Measurements from ENCODE around the gene ZGPAT.

Gene ZGPAT

GRCh38 chr20:63678667-63679465 lies 29.0 kb upstream of the ZGPAT start:
- DNase-seq (ENCODE audit: low read depth in 3 of 3) = no peak

- DNase-seq (ENCODE audit: low read depth in 3 of 3) = no peak
Observed at GRCh38 chr20:63679799-63680305, 28.0 kb upstream of the ZGPAT start.

- DNase-seq (ENCODE audit: low read depth in 3 of 3) = no peak
Observed at GRCh38 chr20:63680427-63680826, 27.4 kb upstream of the ZGPAT start.

- DNase-seq (ENCODE audit: low read depth in 3 of 3) = no peak
Observed at GRCh38 chr20:63680857-63681608, 26.8 kb upstream of the ZGPAT start.

- DNase-seq (ENCODE audit: low read depth in 3 of 3) = no peak
Observed at GRCh38 chr20:63681609-63682142, 26.2 kb upstream of the ZGPAT start.

- DNase-seq (ENCODE audit: low read depth in 3 of 3) = no peak
Observed at GRCh38 chr20:63682384-63683139, 25.3 kb upstream of the ZGPAT start.

- no peak for DNase-seq (ENCODE audit: low read depth in 3 of 3)
Observed at GRCh38 chr20:63685269-63686026, 22.4 kb upstream of the ZGPAT start.

GRCh38 chr20:63686094-63686491 lies 21.7 kb upstream of the ZGPAT start:
- no peak for DNase-seq (ENCODE audit: low read depth in 3 of 3)

- DNase-seq (ENCODE audit: low read depth in 3 of 3) = peak; percentile 27 to 63 (median 34)
Observed at GRCh38 chr20:63686492-63687321, 21.1 kb upstream of the ZGPAT start.

GRCh38 chr20:63687419-63688178 lies 20.2 kb upstream of the ZGPAT start:
- DNase-seq (ENCODE audit: low read depth in 3 of 3) = no peak

GRCh38 chr20:63688228-63689045 lies 19.4 kb upstream of the ZGPAT start:
- DNase-seq (ENCODE audit: low read depth in 3 of 3) = no peak

- no peak for DNase-seq (ENCODE audit: low read depth in 3 of 3)
Observed at GRCh38 chr20:63689046-63690002, 18.5 kb upstream of the ZGPAT start.

GRCh38 chr20:63690003-63690897 lies 17.6 kb upstream of the ZGPAT start:
- no peak for DNase-seq (ENCODE audit: low read depth in 3 of 3)

GRCh38 chr20:63690898-63691710 lies 16.7 kb upstream of the ZGPAT start:
- no peak for DNase-seq (ENCODE audit: low read depth in 3 of 3)

- DNase-seq (ENCODE audit: low read depth in 3 of 3) = no peak
Observed at GRCh38 chr20:63691711-63692435, 16.0 kb upstream of the ZGPAT start.

Data from stimulated activated CD4-positive, alpha-beta T cell treated with anti-CD3 and anti-CD28 coated beads, TNF-alpha, amount 100 ng/mL, for 24 hours (primary cell).